GF-D8 (cell line): Measurements from ENCODE around the gene AFG3L2.

Experiments
- DNase-seq: peaks from one replicate; lab custom pipeline; 2025; lab: John Stamatoyannopoulos, UW

AFG3L2 gene

DNA sequence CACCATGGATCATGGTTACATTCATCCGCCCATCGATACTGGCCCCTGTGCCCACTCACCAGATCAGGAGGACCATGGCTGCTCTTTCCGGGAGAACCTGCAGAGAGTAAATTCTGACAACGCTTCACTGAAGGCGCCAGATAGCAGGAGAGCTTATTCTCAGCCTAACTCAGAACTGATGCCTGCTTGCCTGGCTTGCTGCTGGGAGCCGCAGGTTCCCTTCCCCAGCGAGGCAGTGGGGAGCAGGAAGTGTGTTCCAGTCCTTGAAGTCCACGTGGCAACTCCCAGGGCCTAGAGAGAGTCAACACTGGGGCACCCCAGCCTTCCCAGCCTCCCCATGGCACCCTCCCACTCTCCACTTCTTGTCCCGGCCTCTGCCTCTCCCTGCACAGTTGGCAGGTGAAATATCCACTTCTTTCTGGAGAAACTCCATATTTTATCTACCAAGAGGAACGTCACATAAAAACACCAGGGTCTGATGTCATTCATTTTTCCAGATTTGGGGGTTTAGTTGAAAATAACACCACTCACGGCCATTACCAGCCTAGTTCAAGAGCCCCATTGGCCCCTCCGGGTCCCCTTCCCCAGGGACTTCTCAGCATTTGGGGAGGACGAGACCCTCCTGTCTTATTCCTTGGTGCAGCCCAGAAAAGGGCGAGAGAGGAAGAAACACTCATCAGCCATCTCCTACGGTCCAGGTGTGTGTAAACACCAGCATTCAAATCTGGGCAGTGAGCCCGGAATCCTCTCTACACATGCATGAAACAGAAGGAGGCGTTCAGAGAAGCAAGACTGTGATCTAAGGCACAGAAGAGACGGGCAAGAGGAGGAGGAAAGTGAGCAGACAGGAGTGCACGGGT lies 72.4 kb downstream of the AFG3L2 start:
- no peak for DNase-seq

DNA sequence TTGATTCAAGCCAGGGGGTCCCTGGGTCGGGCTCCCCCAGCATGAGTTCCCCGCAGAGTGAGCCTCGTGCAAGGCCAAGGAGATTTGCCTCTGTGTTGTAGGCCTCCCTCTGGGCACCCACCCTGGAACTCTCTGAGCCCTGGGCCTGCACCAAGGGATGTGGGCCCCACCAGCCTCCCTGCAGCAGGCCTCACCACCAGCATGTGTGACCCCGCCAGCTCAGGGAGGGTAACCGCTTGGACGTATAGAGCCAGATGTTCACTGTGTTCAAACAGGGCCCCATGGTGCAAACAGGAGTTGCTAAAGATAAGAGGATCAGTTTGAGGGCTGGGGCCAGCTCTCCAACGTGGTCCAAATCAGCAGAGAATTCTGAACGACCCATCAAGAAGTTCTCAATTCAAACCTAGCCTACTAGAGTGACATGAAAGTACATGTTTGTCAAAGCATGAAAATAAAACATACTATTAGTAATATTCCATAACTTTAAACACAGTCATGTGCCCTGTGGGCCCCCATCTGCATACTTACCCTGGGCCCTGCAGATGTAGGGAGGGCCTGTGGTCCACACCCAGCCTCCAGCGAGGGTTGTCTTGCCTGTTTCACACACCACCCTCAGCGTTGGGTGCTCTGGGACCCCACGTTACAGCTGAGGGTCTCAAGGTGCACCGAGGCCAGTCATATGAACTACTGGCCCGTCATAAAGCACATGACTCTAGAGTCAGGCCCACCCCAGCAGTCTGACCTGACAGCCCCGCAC lies 74.5 kb downstream of the AFG3L2 start:
- no peak for DNase-seq

DNA sequence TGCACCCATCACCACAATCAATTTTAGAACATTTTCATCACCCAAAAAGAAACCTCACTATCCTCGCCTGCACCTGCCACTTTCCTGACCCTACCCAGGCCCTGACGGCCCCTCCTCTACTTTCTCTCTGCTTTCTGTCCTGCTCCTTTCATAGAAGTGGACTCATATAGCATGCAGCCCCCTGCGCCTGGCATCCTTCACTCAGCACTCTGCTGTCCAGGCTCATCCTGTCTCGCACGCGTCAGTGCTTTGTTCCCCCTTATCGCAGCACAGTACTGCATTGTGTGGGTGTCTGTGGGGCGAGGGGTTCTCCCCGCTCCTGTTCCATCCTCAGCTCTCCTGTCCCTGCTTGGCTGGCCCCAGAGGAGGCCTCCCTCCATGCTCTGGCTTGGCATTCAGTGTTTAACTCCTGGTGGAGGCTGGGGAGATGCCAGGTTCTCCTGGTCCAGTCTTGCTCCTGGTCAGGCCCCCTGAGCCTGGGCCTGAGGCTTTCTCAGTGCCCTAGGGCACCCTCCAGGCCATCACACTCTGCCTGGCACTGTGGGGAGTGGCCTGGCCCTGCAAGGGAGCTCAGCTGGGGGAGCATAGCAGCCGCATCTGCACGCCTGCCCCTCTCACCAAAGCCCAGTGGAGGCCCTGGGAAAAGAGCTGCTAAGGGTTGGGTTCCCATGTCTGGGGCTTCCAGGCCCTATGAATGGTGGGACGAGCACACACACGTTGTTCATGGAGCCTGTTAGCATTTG lies 75.6 kb downstream of the AFG3L2 start:
- DNase-seq, result no peak

DNA sequence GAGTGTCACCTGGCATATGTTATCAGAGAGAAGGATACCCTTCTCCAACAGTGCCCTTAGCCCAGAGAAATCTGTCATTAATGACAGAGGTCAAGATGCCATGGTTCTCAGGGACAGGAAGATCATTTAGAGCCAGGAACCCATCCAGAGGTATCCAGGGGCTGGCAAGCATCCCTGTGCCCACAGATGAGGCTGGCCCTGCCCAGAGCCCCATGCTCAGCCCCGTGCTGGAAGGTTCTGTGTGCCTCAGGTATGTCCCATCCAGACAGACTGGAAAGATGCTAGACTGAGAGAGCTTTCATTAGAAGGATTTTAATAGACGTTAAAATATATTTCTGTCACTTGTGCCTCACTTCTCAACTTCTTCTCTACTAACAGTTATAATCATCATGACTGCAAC lies 77.2 kb downstream of the AFG3L2 start:
- DNase-seq, result no peak

DNA sequence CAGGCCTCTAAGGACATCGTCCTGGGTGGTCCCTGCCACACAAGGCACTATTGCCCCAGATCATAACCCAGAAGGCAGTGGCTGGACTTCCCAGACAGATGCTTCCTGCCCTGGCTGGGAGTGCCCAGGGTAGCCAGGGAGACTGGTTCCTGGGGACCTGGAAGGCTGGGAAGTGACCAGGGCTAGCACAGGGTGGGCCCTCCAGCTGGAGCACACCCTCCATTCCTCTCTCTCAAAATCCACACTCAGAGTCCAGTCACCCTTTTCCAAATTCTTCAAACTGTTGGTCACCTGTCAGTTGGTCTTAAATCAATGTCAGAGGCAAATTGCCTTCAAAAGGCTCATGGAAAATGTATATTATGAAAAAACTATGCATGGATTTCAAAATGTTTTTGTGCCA lies 80.6 kb downstream of the AFG3L2 start:
- no peak for DNase-seq

DNA sequence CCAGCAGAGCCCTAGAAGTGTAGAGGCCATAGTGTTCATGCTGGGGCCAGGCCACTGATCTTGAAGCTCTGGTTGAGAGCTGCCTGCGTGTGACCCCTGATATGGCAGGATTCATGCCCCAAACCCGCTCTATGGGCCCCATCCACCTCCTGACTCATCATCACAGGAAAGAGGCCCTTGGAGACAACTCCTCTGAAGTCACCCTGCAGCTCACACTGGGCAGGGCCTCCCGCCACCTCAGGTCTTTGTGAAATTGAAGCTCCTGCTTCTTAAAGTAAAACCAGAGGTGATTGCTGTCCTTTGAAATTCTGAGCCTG lies 81.0 kb downstream of the AFG3L2 start:
- DNase-seq, result no peak

DNA sequence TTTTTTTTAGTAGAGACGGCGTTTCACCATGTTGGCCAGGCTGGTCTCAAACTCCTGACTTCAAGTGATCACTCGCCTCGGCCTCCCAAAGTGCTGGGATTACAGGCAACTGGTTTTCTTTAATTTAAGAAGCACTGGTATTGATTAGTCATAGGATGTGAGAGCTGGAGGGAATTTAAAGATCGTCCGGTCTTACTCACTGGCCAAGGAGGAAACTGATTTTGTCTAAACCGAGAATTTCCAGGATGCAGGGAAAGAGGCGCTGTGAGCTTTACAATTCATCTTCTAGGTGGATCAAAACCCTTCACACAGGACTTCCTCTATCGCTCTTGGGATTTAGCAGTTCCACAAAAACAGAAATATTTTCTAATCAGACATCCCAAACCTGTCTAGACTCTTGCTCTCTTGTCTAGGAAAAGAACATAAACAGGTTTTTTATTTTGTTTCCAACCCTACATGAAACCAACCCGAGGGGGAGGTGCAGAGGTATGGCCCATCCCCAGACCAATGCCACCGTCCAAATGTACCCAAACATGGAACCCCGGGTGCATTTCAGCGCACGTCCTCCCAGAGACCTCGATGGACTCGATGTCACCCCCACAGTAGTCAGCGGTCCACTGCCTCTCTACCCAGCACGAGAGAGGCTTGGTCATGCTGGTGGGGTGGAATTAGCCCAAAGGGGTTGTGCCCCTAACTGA lies 81.5 kb downstream of the AFG3L2 start:
- no peak for DNase-seq

DNA sequence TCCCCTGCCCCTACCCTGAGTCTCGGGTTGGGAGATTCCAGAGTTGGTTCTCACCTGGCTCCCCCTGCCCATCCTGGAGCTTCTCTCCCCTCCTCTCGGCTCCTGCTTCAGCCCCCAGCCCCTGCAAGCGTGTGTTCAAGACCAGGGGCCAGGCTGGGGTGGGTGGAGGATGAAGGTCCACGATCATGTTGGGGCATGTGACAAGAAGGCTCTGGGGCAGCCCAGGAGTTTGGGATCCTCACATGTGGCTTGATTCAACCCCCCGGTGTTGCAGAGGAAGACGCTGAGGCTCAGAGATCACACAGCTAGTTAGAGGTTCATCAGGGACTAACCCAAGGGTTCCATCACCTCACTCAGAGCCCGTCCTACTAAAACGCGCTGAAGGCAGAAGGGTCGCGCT lies 83.2 kb downstream of the AFG3L2 start:
- no peak for DNase-seq

DNA sequence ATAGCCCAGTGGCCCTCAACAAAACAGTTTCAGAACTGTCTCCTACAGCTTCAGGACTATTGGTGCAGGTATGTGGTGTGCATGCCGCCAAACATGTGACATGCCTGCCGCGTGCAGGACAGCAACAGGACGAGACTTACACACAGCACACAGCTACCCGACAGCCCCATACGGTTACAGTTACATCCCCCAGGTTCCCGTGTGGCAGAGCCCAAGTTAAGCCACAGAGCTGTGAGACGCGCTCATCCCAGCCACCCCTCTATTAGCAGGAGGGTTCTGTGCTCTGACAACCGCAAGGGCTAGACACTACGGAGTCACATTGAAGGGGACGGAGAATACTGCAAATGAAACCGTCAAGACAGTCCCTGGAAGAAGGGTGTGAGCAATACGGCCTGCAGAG lies 85.3 kb downstream of the AFG3L2 start:
- DNase-seq, result no peak

DNA sequence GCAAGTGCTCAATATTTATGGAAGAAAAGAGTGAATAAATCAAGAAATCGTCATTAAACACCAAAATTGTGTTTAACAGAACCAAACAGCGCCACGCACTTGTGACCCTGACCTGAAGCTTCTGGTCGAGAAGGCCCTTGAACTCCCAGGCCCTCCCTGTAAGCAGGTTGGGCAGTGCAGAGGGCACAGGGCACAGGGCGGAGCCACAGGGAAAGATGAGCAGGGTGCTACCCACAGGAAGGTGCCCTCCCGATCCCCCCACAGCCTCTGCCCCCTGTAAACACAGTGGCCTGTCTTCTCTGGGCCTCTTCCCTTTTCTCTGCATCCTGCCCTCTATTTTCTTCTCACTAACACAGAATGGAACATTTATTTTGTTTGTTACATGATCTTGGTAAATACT lies 85.9 kb downstream of the AFG3L2 start:
- no peak for DNase-seq

DNA sequence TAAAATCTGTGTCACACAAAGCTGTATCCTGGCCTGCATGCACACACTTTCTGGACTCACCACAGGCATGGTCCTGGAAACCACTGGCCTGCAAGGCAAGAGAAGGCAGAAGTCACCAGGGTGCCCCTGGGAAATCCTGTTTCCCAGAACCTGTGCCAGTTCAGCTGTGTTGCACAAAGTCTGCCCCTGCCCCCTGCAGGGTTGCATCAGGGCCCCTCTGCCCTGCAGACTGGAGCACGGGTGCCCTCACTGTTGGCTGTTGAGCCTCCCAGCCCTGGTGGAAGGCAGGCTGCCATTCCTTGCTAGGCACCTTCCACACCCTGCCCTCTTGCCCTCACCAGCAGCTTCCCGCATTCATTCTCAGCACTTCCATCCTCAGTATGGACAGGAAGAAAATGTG lies 86.9 kb downstream of the AFG3L2 start:
- no peak for DNase-seq

DNA sequence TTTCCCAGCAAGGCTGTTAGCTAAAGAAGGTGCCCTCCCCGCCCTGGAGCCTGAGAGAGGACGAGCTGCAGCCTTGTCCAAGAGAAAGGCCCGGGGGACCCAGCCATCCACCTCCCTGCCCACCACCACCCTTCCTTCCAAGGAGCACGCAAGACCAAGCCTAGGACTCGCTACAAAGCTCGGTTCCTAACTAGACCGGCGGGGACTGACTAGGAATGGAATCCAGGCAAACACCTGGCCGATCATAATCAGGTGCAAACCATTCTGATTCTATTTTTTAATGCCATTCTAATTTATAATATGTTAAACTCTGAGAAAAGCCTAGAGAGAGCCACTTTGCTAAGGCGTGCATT lies 88.6 kb downstream of the AFG3L2 start:
- DNase-seq, result no peak

DNA sequence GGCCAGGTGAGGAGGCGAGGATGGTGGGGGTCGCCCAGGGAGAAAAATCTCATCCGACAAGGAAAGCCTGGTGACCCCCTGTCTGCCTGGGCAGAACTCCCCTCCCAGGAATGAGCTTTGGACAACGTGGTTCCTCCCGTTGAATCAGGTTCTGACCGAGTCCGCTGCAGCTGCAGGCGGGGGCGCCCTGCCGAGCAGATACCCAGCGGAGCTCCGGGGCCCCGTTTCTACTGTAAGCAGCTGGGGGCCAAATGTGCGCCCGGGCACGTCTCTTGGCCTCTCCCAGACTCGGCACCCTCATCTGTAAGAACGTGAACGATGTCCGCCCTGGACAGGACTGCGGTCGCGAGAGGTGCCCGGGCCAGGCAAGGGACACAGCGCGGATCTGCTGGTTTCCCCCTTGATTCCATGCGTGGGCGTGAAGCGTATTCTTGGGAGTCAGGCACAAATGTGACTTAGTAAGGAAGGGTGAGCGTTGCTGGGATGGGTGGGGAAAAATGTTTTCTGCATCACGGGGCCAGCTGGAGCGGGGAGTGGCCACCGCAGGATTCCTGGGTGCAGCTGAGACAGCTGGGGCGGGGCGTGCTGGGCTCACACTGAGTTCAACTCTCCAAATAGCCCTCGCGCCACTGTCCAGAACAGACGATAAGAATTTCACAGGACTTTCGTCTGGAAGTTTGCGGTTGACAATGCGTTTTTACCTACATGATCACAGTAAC lies 89.2 kb downstream of the AFG3L2 start:
- no peak for DNase-seq

DNA sequence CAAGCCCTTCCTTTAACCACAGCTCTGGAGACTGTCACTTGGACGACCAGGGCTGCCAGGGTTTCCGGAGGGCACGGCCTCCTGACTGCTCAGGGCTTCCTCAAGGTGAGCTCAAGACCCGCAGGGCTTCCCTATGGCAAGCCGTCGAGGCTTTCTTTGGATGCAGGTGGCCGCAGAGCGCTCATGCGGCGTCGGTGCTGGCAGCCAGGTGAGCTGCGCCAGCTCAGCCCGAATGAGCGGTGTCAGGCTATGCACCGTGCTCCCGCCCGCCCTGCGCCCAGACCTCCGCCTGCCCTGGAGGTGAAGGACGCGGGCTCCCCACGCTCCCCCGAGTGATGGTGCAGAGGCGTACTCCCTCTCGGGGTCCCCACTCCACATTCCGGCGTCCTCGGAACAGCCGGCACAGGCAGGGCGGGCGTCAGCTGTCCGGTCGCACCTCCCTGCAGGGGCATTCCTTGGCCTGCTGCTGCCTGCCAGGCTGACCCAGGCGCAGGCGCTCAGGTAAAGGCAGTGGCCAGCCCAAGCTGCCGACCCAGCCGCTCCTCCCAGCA lies 89.8 kb downstream of the AFG3L2 start:
- DNase-seq, result no peak

DNA sequence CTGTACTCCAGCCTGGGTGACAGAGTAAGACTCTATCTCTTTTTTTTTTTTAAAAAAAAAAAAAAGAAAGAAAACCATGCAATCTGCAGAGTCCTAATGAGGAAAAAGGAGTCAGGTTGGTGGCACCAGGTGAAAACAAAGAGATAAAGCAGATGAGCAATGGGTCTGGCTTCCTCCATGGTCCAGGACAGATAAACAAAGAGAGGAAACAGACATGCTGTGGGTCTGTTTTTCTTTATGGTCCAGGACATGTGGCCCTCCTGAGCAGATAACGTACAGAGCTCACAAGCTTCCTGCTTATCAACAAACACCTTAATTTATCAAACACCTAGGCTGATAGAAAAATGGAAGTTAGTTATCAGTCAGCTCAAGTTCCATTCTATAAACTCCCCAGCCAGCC lies 93.4 kb downstream of the AFG3L2 start:
- no peak for DNase-seq

DNA sequence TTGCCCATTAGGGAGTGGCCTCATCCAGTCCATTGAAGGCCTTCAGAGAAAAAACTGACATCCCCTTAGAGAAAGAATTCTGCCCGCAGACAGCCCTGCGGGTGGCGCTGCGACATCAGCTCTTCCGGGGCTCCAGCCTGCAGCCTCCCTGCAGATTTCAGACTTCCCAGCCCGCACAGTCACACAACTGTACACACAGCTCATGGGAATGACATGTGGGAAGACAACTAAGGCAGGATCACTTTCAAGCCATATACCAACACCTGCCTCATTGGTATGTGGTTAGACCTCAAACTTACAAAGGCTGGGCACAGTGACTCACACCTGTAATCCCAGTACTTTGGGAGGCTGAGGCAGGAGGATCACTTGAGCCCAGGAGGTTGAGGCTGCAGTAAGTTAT lies 93.8 kb downstream of the AFG3L2 start:
- DNase-seq, result no peak

DNA sequence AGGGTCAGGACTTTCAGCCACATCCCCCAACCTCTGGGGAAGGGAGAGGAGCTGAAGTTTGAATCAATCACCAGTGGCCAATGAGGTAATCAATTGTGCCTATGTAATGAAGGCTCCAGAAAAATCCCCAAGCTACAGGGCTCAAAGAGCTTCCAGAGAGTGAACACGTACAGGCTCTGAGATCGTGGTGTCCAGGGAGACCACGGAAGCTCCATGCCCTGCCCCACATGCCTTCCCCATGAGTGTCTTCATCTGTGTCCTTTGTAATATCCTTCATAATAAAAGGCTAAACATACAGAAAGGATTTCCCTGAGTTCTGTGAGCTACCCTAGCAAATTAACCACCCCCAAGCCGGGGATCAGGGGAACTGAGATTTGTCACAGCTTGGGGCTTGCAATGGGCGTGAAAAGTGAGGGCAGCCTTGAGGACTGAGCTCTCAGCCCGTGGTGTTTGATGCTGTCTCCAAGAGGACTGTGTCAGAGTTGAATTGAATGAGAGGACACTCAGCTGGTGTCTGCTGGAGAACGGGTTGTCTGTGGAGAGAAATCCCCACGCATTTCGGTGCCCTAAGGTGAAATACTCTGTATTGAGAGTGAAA lies 94.5 kb downstream of the AFG3L2 start:
- DNase-seq, result no peak

DNA sequence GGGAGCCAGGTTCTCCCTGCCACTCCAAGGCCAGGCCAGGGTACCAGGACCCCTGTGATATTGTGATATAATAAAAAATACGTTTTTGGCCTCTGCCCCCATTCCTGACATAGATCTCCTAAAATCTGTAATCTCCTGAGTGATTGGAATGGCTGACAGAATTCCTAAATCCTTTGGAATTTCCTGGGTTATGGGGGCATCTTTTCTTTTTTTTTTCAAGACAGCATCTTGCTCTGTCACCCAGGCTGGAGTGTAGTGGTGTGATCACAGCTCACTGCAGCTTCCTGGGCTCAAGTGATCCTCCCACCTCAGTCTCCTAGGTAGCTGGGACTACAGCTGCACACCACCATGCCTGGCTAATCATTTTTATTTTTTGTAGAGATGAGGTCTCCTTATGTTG lies 95.2 kb downstream of the AFG3L2 start:
- DNase-seq, result no peak

DNA sequence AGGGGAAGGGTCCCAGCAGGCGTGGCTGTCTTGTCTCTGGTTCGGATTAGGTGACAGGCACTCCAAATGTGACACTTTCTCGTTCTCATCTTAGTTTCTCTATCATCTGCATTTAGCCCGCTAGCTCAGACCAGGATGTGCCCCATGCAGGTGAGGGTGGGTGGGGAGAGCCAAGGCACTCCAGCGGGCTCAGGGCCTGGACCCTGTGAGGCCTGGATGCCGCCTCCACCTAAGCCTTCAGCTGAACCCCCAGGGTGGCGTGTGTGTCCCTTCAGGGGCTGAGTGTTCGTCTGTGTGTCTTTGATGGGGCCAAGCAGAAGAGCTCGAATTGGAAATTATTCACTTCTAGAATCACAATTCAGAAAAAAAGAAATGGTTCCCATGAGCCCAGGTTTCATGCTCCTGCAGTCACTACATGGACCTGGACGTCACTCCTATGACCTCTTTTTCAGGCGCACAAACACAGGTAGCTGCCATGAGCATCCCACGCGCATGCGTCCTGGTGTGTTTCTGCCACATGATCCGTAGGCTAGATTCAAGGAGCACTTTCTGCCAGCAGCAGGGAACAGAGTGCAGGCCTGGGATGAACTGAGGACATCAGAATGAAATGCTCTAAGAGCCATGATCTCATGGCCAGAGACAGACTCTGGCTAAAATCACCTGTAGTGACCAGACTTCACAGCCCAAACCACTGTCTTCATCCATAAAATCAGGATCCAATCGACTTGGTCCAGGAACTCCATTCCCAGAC lies 97.1 kb downstream of the AFG3L2 start:
- no peak for DNase-seq
